RWPE1 (cell line): ENCODE measurements around the gene SOX11.

Source experiments
- CTCF ChIA-PET: fragments of 350-600 bp; sonication (Branson Sonifier 250); formaldehyde crosslinking; extraction: SDS; loops from one replicate; lab custom pipeline; 2021; lab: Yijun Ruan, JAX
- POLR2A ChIA-PET: fragments of 400-600 bp; formaldehyde crosslinking; extraction: SDS; loops from one replicate; lab custom pipeline; 2020; ENCODE audit warnings: antibody characterized with exemption; ENCODE audit not compliant: low non-redundant PET; lab: Yijun Ruan, JAX
- DNase-seq: peaks from one replicate; pipeline ENCODE4 v3.0.0; 2012; ENCODE audit warnings: low spot score
- H3K27ac ChIP-seq: fragments of 450-650 bp; 2 replicates; pipeline ENCODE4 v1.5.1; 2017
- CTCF ChIP-seq: fragments of 450-650 bp; conservative IDR thresholded peaks from 2 replicates; pipeline ENCODE4 v1.5.1; 2017; ENCODE audit warnings: low read depth, mild to moderate bottlenecking

SOX11 gene

GRCh38 chr2:5713101-5713500 lies 20.9 kb downstream of the SOX11 start:
- ChIA-PET CTCF (no interaction called here), POLR2A (no interaction called here)
- no peak for TF ChIP-seq CTCF
- DNase-seq = no peak
- H3K27ac ChIP-seq = no peak overlapping the region

- no peak overlapping the region for H3K27ac ChIP-seq
- DNase-seq = no peak
- CTCF ChIA-PET = no interaction called here
- POLR2A ChIA-PET = no interaction called here
- no peak for TF ChIP-seq CTCF
Observed at GRCh38 chr2:5719629-5720334, 27.6 kb downstream of the SOX11 start.

- no peak for TF ChIP-seq CTCF
- no peak for DNase-seq
- POLR2A ChIA-PET = no interaction called here
- H3K27ac ChIP-seq = no peak overlapping the region
- CTCF ChIA-PET = no interaction called here
Observed at GRCh38 chr2:5720426-5720825, 28.2 kb downstream of the SOX11 start.

- ChIA-PET POLR2A (no interaction called here), CTCF (no interaction called here)
- TF ChIP-seq CTCF = no peak
- no peak for DNase-seq
- no peak overlapping the region for H3K27ac ChIP-seq
Observed at GRCh38 chr2:5722236-5722635, 30.1 kb downstream of the SOX11 start.

GRCh38 chr2:5723791-5724735 lies 31.9 kb downstream of the SOX11 start:
- POLR2A ChIA-PET = no interaction called here
- DNase-seq = no peak
- TF ChIP-seq CTCF = no peak
- H3K27ac ChIP-seq = no peak overlapping the region
- CTCF ChIA-PET = no interaction called here

GRCh38 chr2:5725072-5725471 lies 32.9 kb downstream of the SOX11 start:
- POLR2A ChIA-PET = no interaction called here

More at GRCh38 chr2:5725072-5725471, 32.9 kb downstream of the SOX11 start:
- no peak for TF ChIP-seq CTCF
- DNase-seq = no peak
- H3K27ac ChIP-seq = no peak overlapping the region
- CTCF ChIA-PET = no interaction called here
